Measurements from ENCODE around the gene PTGFRN.

PTGFRN gene

DNA sequence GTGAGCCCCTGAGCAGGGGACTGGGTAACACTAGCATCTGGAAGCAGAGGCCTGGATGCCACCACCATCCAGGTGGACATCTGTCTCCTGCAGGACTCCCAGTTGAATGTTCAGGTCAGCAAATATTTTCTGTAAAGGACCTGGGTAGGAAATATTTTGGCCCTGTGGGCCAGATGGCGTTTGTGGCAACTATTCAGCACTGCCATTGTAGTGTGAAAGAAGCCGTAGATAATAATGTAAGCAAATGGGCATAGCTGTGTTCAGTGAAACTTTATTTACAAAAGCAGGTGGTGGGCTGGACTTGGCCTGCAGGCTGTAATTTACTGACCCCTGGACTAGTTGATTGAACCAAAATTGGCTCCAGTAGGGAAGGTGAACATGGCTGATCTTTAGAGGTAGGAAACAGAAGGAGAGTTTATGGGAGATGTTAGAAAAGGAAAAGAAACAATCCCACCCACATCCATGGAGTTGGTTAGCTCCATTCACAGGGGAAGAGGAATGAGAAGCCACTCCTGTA lies 71.9 kb downstream of the PTGFRN start:
- no peak for DNase-seq

DNA sequence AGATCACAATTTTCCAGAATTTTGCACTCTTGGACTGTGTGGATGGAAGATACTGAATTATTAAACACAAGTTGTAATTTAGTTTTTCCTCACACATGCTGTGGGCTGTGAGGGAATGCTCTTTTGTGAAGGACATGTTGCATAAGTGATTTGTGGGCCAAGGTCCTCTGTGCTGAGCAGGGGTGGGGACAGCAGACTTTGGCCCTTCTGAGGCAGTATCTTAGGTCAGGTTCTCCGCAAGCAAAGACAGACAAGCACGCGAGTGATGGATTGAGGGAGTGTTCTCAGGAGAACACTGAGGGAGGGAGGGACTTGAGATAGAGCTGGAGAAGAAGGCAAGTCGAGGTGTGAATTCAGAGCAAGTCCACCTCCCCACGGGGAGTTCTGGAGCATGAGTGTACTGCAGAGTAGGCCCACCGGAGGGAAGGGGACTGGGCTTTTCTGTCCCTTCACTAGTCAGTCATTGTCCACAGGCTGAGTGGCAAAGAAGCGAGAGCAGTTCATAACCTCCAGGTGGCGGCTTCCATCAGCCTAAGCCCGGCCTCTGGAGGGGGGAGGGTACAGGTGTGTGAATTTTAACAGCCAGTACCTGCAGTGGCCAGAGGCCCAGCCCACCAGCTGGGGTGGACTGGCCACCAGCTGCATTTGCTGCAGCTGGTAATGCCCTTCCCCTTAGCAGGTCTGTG lies 72.7 kb downstream of the PTGFRN start:
- no peak for DNase-seq

GRCh38 chr1:116983112-116983511 lies 73.4 kb downstream of the PTGFRN start:
- DNase-seq, result no peak

DNA sequence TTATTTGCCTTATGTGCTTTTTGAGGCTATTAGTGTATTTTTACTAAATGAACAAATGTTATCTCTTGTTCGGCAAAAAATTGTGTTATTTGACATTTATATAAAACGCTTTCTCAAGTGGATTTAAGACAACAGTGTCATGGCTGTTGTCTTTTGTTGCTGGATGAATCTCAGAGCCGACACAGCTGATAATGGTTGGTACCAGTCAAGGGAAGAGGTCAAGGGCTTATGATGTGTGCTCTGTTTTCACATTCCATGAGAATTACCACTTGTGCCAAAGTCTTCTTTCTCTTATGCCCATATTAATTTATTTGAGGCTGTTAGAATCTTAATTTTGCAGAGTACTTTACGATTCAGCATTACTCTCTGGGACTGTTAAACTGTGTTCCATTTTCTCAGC lies 74.0 kb downstream of the PTGFRN start:
- DNase-seq, result no peak

DNA sequence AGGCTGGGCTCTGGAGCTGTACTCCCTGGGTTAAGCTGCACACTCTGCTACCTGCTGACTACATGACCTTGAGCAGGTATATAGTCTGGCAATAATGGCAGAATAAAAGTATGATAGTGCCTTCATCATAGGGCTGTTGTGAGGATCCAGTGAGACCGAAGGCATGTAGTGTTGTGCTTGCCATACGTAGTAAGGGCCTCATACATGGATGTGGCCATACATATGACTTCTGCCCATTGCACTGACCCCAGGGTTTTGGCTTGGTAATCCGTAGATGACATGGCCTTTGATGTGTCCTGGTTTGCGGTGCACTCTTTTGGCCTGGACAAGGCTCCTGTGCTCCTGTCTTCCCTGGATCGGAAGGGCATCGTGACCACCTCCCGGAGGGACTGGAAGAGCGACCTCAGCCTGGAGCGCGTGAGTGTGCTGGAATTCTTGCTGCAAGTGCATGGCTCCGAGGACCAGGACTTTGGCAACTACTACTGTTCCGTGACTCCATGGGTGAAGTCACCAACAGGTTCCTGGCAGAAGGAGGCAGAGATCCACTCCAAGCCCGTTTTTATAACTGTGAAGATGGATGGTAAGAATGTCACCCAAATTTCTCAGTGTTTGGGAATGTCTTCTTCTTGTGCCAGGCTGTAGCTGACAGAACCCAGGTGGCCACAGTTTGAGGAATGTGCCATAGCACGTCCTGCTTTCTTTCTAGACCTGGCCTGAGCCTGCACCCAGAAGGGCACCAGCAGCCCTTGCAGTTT lies 74.9 kb downstream of the PTGFRN start:
- no peak for DNase-seq

- no peak for DNase-seq
These were observed 76.9 kb downstream of the PTGFRN start for GRCh38 chr1:116986421-116987255.

GRCh38 chr1:116987256-116987555 lies 77.5 kb downstream of the PTGFRN start:
- DNase-seq, result no peak

DNA sequence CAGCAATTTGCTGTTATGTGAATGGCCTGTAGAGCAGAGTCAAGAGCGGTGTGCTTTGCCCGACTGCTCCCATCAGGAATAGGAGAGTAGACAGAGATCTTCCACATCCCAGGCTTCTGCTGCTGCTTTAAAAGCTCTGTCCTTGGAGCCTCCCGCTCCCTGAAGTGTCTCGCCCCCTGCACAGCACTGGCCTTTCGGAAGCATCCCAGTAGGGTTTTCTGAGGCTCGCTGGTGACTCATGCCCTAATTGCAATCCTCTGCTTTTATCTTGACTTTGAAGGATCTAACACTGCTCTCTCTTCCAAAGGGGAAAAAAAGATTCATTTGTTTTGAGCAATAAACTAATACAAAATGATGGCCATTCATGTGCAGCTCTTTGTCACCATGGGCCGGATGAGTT lies 78.5 kb downstream of the PTGFRN start:
- no peak for DNase-seq

- DNase-seq, result no peak
These were observed 79.2 kb downstream of the PTGFRN start for GRCh38 chr1:116988908-116989307.

DNA sequence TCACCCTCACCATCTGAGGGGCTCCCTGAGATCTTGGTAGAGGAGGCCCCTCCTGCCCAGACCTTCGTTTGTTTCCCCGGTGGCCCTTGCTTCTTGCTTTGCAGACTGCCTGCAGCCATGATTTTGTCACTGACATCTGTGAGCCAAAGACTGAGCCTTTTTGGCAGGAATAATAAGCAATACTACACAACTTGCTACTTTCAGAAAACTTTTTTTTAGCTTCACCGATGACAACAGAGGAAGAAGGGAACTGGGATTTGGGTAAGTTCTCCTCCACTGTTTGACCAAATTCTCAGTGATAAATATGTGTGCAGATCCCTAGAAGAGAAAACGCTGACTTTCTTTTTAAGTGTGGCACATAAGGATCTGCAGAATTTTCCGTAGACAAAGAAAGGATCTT lies 80.1 kb downstream of the PTGFRN start:
- DNase-seq, result no peak

- DNase-seq, result peak in 1 of 2 donors; percentile 18
These were observed 81.0 kb downstream of the PTGFRN start for GRCh38 chr1:116990612-116991151.

- DNase-seq, result no peak
These were observed 81.6 kb downstream of the PTGFRN start for GRCh38 chr1:116991171-116991845.

DNA sequence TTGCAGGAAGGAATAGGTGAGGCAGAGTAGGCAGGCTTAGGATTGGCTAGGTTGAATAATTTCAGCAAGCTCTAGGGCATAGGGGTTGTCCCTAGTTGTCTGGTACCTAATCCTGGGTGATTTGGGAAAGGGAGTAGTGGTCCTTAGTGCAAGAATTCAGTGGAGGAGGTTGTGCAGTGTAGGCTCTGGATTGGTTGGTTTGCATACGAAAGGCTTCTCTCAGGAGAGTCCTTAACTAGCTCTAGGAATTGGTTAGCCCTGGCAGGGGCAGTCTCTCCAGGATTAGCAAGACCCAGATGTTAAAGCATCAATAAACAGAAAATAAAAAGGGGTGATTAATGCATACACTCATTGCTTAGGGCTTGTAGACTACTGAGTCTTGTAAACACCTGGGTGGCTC lies 82.2 kb downstream of the PTGFRN start:
- no peak for DNase-seq

GRCh38 chr1:116993286-116993685 lies 83.6 kb downstream of the PTGFRN start:
- no peak for DNase-seq

DNA sequence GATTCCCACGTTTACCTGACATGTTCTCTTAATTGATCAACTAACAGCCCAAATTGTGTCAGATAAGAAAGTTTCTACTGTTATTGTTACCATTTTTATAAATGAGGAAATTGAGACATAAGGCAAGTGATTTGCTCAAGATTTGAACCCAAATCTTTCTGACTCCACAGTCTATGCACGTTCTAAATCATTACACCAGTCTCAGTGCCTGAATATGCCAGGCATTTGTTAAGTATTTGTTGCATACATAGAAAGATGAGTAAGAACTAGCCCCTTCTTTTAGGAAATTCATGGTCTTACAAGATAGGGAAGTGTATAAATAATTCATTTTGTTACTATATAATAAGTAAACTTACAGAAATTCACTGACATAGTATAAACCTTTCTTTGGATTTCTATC lies 84.7 kb downstream of the PTGFRN start:
- DNase-seq, result no peak

DNA sequence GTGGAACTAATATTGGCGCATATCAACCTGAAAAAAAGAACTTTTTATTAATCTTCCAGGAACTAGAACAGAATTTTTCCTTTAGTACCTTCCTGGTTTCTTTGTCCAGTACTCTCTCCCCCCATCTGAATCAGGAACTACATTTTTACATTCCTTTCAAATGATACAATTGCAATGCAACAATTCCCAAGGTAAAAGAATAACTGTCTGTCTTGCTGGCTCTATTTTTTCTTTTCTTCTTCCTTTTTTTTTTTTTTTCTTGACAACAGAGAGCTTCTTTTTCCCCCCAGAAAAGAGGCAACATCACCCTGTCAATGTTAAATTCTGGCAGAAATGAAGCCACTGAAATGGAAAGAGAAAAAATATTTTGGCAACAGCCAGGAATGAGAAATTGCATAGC lies 87.3 kb downstream of the PTGFRN start:
- DNase-seq, result no peak

GRCh38 chr1:116997636-116998035 lies 87.9 kb downstream of the PTGFRN start:
- DNase-seq, result no peak

- no peak for DNase-seq
These were observed 89.9 kb downstream of the PTGFRN start for GRCh38 chr1:116999596-116999995.

- no peak for DNase-seq
These were observed 90.4 kb downstream of the PTGFRN start for GRCh38 chr1:117000142-117000541.

DNA sequence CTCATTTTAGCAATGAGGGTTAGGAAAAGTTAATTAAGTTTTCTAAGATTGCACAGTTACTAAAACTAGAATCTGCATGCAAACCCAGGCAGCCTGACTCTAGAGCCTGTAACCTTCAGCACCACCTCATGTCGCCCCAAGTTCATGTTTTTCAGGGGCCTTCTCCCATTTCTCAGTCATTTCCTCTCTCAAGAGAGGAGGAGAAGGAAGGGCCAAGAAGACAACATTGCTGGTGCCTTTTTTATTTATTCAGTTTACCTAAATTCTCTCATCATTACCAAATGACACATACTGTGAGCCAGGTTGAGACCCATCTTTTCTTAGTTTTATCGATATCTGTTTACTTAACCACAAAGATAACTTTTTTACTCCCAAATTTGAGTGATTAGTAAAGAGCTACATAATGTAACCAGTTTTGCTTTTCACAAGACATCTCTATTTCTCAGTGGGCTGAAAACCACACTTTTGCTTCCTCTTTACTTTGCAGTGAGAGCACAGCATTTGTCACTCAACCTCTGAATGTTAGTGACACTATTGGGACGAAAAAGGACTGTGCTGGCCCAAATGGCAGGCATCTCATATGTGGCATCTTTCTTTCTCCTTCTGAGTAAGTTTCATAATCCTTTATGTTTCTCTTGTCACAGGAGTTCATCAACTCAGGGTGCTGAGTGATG lies 91.7 kb downstream of the PTGFRN start, which contains the start of gene CD101:
CD101 (plus strand) TSS at position 507 of the 674 bp plus-strand sequence; CDS start at position 565, 58 bp downstream.
- DNase-seq, result no peak

GRCh38 chr1:117003223-117003875 lies 93.6 kb downstream of the PTGFRN start:
- no peak for DNase-seq

DNA sequence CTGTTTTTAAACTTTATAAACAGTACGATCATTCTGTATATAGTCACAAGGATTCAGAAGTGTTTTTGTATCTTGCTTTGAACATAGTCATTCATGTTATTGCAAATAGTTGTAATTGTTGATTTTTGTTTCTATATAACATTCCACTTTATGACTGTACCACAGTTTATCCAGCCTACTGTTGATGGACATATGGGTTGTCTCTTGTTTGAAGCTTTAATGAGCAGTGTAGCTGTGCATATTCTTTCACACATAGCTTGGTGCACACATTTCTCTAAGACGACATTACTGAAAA lies 98.0 kb downstream of the PTGFRN start:
- DNase-seq, result no peak
